ENCODE results near the gene MS4A8.

The MS4A8 gene

DNA sequence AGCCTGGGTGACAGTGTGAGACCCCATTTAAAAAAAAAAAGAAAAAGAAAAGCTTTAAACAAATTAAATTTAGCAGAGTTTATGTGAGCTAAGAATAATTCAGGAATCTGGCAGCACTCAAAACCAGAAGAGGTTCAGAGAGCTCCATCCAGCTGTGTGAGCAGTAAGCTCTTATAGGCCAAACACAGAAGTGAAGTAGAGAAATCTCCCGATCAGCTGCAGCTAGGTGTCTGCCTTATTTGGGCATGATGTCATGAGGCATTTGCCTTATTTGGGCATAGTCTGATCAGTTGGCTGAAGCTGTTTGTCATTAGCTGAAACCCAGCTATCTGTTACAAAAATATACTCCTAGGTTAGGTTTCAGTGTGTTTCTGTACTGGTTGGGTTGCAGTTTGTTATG lies 65.5 kb downstream of the MS4A8 start:
- no peak for DNase-seq

DNA sequence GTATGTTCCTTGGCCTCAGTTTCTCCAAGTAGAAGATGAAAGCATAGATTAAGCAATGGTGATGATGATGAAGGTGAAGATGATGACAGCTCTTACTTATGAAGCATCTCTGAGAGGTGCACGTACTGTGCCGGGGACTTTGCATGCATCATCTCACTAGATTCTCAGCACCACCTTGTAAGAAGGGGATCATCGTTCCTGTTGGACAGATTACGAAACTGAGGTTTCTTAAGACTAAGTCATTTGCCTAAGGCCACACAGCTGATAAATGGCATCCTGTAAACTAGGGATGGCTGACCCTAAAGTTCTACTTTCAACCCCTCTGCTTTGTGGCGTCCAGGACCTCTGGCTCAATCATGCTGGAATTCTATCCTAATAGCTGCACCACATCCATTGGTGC lies 65.9 kb downstream of the MS4A8 start:
- DNase-seq: no peak
